Measurements from ENCODE around the gene HSPB8. TPM values are rescaled to one million over a fixed set of nuclear protein-coding genes. Genes with fewer than 3 reads are reported as not detected.

The HSPB8 gene
- total and polyA plus RNA-seq, 2 of the 4 experiments (the other 2 are of a cell fraction): 12.9 to 25.8 TPM

- H4K8ac ChIP-seq (ENCODE audit: low read depth in 2 of 2, low read length in 2 of 2): no peak overlapping the region
- peak overlapping the region; percentile 64 for H2AFZ ChIP-seq (replicated peaks; ENCODE audit: low read length, poor library complexity)
- no peak overlapping the region for H3K4ac ChIP-seq (ENCODE audit: low read depth, low read length)
- H3K27me3 ChIP-seq (ENCODE audit: control insufficient read depth, insufficient read depth, low read length): no peaks in the 10 kb centered on the region
- no peak overlapping the region for H2AK5ac ChIP-seq (ENCODE audit: low read depth, low read length)
- H3K14ac ChIP-seq (replicated peaks; ENCODE audit: low read depth, low read length): no peak overlapping the region
- no TSS peak for BruUV-seq (replicated peaks)
- POLR2A ChIA-PET (ENCODE audit: unreplicated experiment): no interaction called here
- 4% methylated on average over 9 of the region's 49 CpGs; no CpG with 5 or more reads in 1 of the 2 experiments for WGBS, 2 experiments (ENCODE audit: extremely low coverage in 2 of 2, insufficient read length in 1 of 2)
- no peak overlapping the region for H3K4me2 ChIP-seq (ENCODE audit: low read depth, low read length)
- no peaks in the 10 kb centered on the region for H4K20me1 ChIP-seq (ENCODE audit: insufficient read depth, low read length)
- peak; percentile 17 for DNase-seq
- H3K18ac ChIP-seq (ENCODE audit: low read depth, low read length): no peak overlapping the region
- H2BK5ac ChIP-seq (ENCODE audit: low read depth, low read length, poor library complexity, severe bottlenecking): no peak overlapping the region
- H3K23ac ChIP-seq (ENCODE audit: low read depth, low read length): no peak overlapping the region
- no peaks in the 10 kb centered on the region for H3K79me1 ChIP-seq (ENCODE audit: low read depth in 1 of 2, low read length in 2 of 2)
- no peaks in the 10 kb centered on the region for H3K36me3 ChIP-seq (ENCODE audit: control insufficient read depth, insufficient read depth, low read length)
- no peaks in the 10 kb centered on the region for H3K4me1 ChIP-seq (ENCODE audit: control insufficient read depth, insufficient read depth, low read length)
- H3K9me1 ChIP-seq (ENCODE audit: insufficient read depth, low read length): no peaks in the 10 kb centered on the region
- H4K5ac ChIP-seq (ENCODE audit: low read depth, low read length): no peak overlapping the region
- no peak overlapping the region for H2BK15ac ChIP-seq (ENCODE audit: low read depth, low read length)
- no peak overlapping the region for H3K56ac ChIP-seq (ENCODE audit: extremely low read depth, insufficient read depth, low read length)
- H3K9ac ChIP-seq (ENCODE audit: low read depth, low read length): no peak overlapping the region
- H4K91ac ChIP-seq (ENCODE audit: insufficient read depth, low read depth, low read length): no peak overlapping the region
- dilution Hi-C loops (cut with HindIII; ENCODE audit: low sequenced_read_pairs, unreplicated experiment) (no loop called here), intact Hi-C loops (cut with micrococcal nuclease) (no loop called here), in situ Hi-C loops (cut with MboI; ENCODE audit: low sequenced_read_pairs) (no loop called here)
- TF ChIP-seq FOS (IDR thresholded peaks at IDR 0.05; ENCODE audit: low read depth, low read length) (no peak), MAFK (IDR thresholded peaks at IDR 0.05; ENCODE audit: low read depth, low read length) (peak; percentile 75)
- H2BK20ac ChIP-seq (ENCODE audit: low read depth, low read length): no peak overlapping the region
- H3K9me3 ChIP-seq (ENCODE audit: control insufficient read depth, insufficient read depth, low read length): 0 out of 2 replicates have a peak, but pooled peaks cover 2% of the 10 kb centered on the region
- CTCF ChIA-PET: no interaction called here
- no peak overlapping the region for H3K4me3 ChIP-seq (ENCODE audit: insufficient read depth, low read depth, low read length)
- ATAC-seq (ENCODE audit: low read depth): peak; percentile 71
- no peak overlapping the region for H2AK9ac ChIP-seq (replicated peaks; ENCODE audit: low read depth, low read length, poor library complexity)
- H2BK120ac ChIP-seq (ENCODE audit: low read depth, low read length): no peak overlapping the region
- H3K27ac ChIP-seq (ENCODE audit: insufficient read depth, low read length): no peak overlapping the region
Observed at GRCh38 chr12:119153477-119154434, 25.0 kb upstream of the HSPB8 start.

Data from IMR-90 (cell line).